GM12865 (cell line): ENCODE measurements around the gene FLYWCH2.
A peak's percentile ranks its signal among the peaks of the same experiment; 100 is the strongest.
"Not testable (repeated sequence)": the region's sequence is repeated elsewhere in the genome, so short reads cannot be mapped to it uniquely, and the experiment has no call there.

Experiments
- DNase-seq: peaks from one replicate; pipeline ENCODE4 v3.0.0; 2010; ENCODE audit warnings: low read depth
- H3K4me3 ChIP-seq: 2 replicates; pipeline ENCODE4 v1.5.1; 2011; ENCODE audit warnings: mild to moderate bottlenecking, low read depth, low read length, control low read depth
- CTCF ChIP-seq: IDR thresholded peaks from 2 replicates; pipeline ENCODE4 v1.5.1; 2011; ENCODE audit warnings: low read length, control low read depth, low read depth, inconsistent platforms; ENCODE audit not compliant: insufficient read depth; ENCODE audit errors: missing control alignments

FLYWCH2 gene

GRCh38 chr16:2902337-2903130 is 19.5 kb downstream of the FLYWCH2 start:
- no peak overlapping the region for H3K4me3 ChIP-seq
- TF ChIP-seq CTCF = no peak
- DNase-seq = no peak

- H3K4me3 ChIP-seq = peak overlapping the region; percentile 86
- DNase-seq = peak; percentile 91
- peak; percentile 97 for TF ChIP-seq CTCF
Observed at GRCh38 chr16:2904100-2904921, 21.3 kb downstream of the FLYWCH2 start.

GRCh38 chr16:2904922-2905240 is 21.9 kb downstream of the FLYWCH2 start:
- TF ChIP-seq CTCF = no peak
- H3K4me3 ChIP-seq = peak overlapping the region; percentile 86
- no peak for DNase-seq

- peak overlapping the region; percentile 86 for H3K4me3 ChIP-seq
- DNase-seq = peak; percentile 99
- TF ChIP-seq CTCF = no peak
Observed at GRCh38 chr16:2905241-2905987, 22.4 kb downstream of the FLYWCH2 start.

GRCh38 chr16:2905988-2906387 is 23.0 kb downstream of the FLYWCH2 start:
- no peak for TF ChIP-seq CTCF
- peak overlapping the region; percentile 16; the same call in 1 of the 2 replicates for H3K4me3 ChIP-seq
- DNase-seq = no peak

GRCh38 chr16:2907084-2907753 is 24.2 kb downstream of the FLYWCH2 start:
- H3K4me3 ChIP-seq = not testable (repeated sequence)
- TF ChIP-seq CTCF = peak; percentile 49
- peak; percentile 63 for DNase-seq
